AG08396 (cell line): ENCODE data around the gene PAK4.
"Not testable (repeated sequence)": the region's sequence is repeated elsewhere in the genome, so short reads cannot be mapped to it uniquely, and the experiment has no call there.

ENCODE experiments used
- DNase-seq: peaks from one replicate; pipeline ENCODE4 v3.0.0; 2012; ENCODE audit warnings: low spot score, mixed read lengths

Gene PAK4

GRCh38 chr19:39100500-39101166 is 25.0 kb upstream of the PAK4 start:
- no peak for DNase-seq

GRCh38 chr19:39103151-39103550 is 22.4 kb upstream of the PAK4 start:
- no peak for DNase-seq

- no peak for DNase-seq
Observed at GRCh38 chr19:39104186-39104596, 21.4 kb upstream of the PAK4 start.

GRCh38 chr19:39106194-39106593 is 19.4 kb upstream of the PAK4 start:
- DNase-seq, result no peak

- DNase-seq, result no peak
Observed at GRCh38 chr19:39109641-39110040, 15.9 kb upstream of the PAK4 start.

- DNase-seq, result peak; percentile 68
Observed at GRCh38 chr19:39110263-39110967, 15.2 kb upstream of the PAK4 start.

GRCh38 chr19:39111593-39112199 is 13.9 kb upstream of the PAK4 start:
- no peak for DNase-seq

- no peak for DNase-seq
Observed at GRCh38 chr19:39112338-39112890, 13.2 kb upstream of the PAK4 start.

- DNase-seq, result no peak
Observed at GRCh38 chr19:39113199-39113598, 12.4 kb upstream of the PAK4 start.

GRCh38 chr19:39115105-39115847 is 10.3 kb upstream of the PAK4 start:
- no peak for DNase-seq

GRCh38 chr19:39117023-39117422 is 8.6 kb upstream of the PAK4 start:
- DNase-seq, result not testable (repeated sequence)

GRCh38 chr19:39119830-39120229 is 5.8 kb upstream of the PAK4 start:
- no peak for DNase-seq

GRCh38 chr19:39122934-39123731 is 2.5 kb upstream of the PAK4 start:
- no peak for DNase-seq

GRCh38 chr19:39124136-39124764 is 1.3 kb upstream of the PAK4 start:
- no peak for DNase-seq

GRCh38 chr19:39125199-39125553 is 410 bp upstream of the PAK4 start:
- no peak for DNase-seq

- peak; percentile 63 for DNase-seq
Observed at GRCh38 chr19:39126312-39127187, 964 bp downstream of the PAK4 start.

- DNase-seq, result no peak
Observed at GRCh38 chr19:39127812-39128515, 2.4 kb downstream of the PAK4 start.

GRCh38 chr19:39128516-39129079 is 3.0 kb downstream of the PAK4 start:
- no peak for DNase-seq

- no peak for DNase-seq
Observed at GRCh38 chr19:39129116-39129515, 3.5 kb downstream of the PAK4 start.
